Glutamatergic neuron (in vitro differentiated cells): ENCODE measurements around the gene VAV2. TPM values are rescaled to one million over a fixed set of nuclear protein-coding genes. Genes with fewer than 3 reads are reported as not detected.
A peak's percentile ranks its signal among the peaks of the same experiment; 100 is the strongest.

ENCODE experiments used
- DNase-seq: peaks from one replicate; pipeline ENCODE4 v3.0.0; 2022
- H3K27ac Mint-ChIP-seq: one replicate; pipeline ENCODE4 v1.8.0; 2020; ENCODE audit warnings: mild to moderate bottlenecking, mixed read lengths, inconsistent platforms; ENCODE audit not compliant: unreplicated experiment
- H3K27me3 Mint-ChIP-seq: one replicate; pipeline ENCODE4 v1.8.0; 2020; ENCODE audit warnings: mild to moderate bottlenecking, moderate library complexity, mixed read lengths, inconsistent platforms; ENCODE audit not compliant: unreplicated experiment
- H3K36me3 Mint-ChIP-seq: one replicate; pipeline ENCODE4 v1.8.0; 2020; ENCODE audit warnings: mild to moderate bottlenecking, mixed read lengths, inconsistent platforms; ENCODE audit not compliant: unreplicated experiment
- H3K4me1 Mint-ChIP-seq: one replicate; pipeline ENCODE4 v1.8.0; 2020; ENCODE audit warnings: mild to moderate bottlenecking, low read depth, mixed read lengths, inconsistent platforms; ENCODE audit not compliant: unreplicated experiment
- H3K4me3 Mint-ChIP-seq: one replicate; pipeline ENCODE4 v1.8.0; 2020; ENCODE audit warnings: mild to moderate bottlenecking, mixed read lengths, inconsistent platforms; ENCODE audit not compliant: unreplicated experiment
- H3K9me3 Mint-ChIP-seq: one replicate; pipeline ENCODE4 v1.8.0; 2020; ENCODE audit warnings: mild to moderate bottlenecking, moderate library complexity, mixed read lengths, inconsistent platforms; ENCODE audit not compliant: unreplicated experiment
- total RNA-seq: library from RNA; stranded (reverse); fragmentation: NEBNext Ultra II Directional; extraction: Animal tissue kit (Norgen Biotek cat#: 25700); gene quantifications from one replicate; pipeline ENCODE4 v1.2.1, GENCODE V29; 2021; ENCODE audit not compliant: unreplicated experiment
- TF ChIP-seq, protein P1 (sequence below): fragments of 200-600 bp; sonication (generic); IDR thresholded peaks from one replicate; pipeline ENCODE4 v1.5.0; 2021; ENCODE audit not compliant: partially characterized antibody, unreplicated experiment

Gene VAV2
- total RNA-seq, 1 donor from 2014 or later: 270 TPM

GRCh38 chr9:133914442-133915342 lies 77.4 kb downstream of the VAV2 start:
- Mint-ChIP-seq H3K36me3 (no peaks in the 10 kb centered on the region), H3K27ac (peak overlapping the region; percentile 80), H3K4me1 (peaks cover 75% of the 10 kb centered on the region), H3K4me3 (peak overlapping the region; percentile 36), H3K9me3 (peaks cover 46% of the 10 kb centered on the region), H3K27me3 (peaks cover 37% of the 10 kb centered on the region)
- DNase-seq: no peak
- TF ChIP-seq, protein P1, sequence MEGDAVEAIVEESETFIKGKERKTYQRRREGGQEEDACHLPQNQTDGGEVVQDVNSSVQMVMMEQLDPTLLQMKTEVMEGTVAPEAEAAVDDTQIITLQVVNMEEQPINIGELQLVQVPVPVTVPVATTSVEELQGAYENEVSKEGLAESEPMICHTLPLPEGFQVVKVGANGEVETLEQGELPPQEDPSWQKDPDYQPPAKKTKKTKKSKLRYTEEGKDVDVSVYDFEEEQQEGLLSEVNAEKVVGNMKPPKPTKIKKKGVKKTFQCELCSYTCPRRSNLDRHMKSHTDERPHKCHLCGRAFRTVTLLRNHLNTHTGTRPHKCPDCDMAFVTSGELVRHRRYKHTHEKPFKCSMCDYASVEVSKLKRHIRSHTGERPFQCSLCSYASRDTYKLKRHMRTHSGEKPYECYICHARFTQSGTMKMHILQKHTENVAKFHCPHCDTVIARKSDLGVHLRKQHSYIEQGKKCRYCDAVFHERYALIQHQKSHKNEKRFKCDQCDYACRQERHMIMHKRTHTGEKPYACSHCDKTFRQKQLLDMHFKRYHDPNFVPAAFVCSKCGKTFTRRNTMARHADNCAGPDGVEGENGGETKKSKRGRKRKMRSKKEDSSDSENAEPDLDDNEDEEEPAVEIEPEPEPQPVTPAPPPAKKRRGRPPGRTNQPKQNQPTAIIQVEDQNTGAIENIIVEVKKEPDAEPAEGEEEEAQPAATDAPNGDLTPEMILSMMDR: no peak

DNA sequence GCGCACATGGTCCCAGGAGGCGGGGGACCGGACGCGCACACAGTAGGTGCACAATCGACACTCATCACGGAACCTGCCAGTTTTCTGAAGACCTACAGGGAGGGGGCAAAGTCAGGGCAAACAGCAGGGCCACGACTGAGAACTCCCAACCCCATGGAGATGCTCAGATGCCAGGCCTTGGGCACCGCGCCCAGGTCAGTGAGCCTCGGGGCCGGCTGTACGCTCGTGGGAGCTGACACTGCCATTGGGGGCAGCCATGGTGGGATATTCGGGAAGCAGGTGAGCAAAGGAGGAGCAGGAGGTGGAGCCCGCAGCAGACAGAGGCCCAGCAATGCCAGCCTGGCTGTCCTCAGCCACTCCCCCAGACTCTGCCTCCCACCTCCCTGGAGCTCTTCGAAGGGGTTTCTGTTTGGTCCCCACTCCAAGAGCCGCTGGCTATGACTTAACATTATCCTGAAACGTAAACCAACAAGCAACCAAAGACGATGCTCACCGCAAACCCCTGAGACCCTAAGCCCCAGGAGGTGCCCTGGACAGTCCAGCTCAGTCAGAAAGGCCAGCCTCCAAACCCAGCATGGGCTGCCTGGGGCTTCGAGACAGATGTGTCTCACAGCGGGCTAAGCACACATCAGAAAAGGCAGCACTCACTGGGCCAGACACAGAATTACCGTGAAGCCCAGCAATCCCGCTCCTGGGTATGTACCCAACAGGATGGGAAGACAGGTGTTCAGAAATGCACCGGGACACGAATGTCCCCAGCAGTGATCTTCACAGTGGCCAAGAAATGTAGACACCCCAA lies 78.4 kb downstream of the VAV2 start:
- H3K4me3 Mint-ChIP-seq: peak overlapping the region; percentile 36
- peak overlapping the region; percentile 78 for H3K27ac Mint-ChIP-seq
- no peak for DNase-seq
- peaks cover 74% of the 10 kb centered on the region for H3K4me1 Mint-ChIP-seq
- TF ChIP-seq, protein P1: no peak
- H3K9me3 Mint-ChIP-seq: peaks cover 45% of the 10 kb centered on the region
- H3K36me3 Mint-ChIP-seq: no peaks in the 10 kb centered on the region
- H3K27me3 Mint-ChIP-seq: peaks cover 36% of the 10 kb centered on the region

DNA sequence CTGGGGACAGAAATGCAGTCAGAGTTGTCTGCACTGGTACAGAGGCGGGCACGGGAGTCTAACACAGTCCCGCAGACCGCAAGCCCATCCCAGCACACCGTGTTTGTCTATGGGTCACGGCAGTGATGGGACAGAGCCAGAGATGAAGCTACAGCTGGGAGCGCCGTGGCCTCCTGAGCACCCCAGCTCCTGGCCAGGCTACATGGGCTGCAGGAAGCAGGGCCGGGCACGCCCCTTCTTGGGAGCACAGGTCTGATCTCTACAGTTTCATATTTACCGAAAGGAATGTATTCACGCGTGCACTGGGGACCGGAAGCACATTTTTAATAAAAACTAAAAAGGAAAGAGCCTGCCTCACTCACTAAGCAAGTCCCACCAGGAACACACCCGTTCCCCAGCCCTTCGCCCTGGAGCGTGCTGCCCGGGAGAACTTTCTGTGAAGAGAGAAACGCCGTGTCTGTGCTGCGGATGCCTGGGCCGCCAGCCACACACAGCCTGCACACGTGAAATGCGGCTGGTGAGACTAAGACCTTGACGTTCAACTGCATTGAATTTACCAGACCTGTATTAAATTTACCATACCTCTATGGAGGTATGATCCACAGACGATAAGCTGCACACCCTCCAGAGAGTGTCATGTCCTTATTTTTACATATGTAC lies 81.1 kb downstream of the VAV2 start:
- Mint-ChIP-seq H3K4me3 (no peak overlapping the region), H3K36me3 (no peaks in the 10 kb centered on the region), H3K9me3 (peaks cover 43% of the 10 kb centered on the region), H3K4me1 (peaks cover 72% of the 10 kb centered on the region), H3K27ac (peak overlapping the region; percentile 22), H3K27me3 (peaks cover 35% of the 10 kb centered on the region)
- DNase-seq: no peak
- TF ChIP-seq, protein P1: no peak

DNA sequence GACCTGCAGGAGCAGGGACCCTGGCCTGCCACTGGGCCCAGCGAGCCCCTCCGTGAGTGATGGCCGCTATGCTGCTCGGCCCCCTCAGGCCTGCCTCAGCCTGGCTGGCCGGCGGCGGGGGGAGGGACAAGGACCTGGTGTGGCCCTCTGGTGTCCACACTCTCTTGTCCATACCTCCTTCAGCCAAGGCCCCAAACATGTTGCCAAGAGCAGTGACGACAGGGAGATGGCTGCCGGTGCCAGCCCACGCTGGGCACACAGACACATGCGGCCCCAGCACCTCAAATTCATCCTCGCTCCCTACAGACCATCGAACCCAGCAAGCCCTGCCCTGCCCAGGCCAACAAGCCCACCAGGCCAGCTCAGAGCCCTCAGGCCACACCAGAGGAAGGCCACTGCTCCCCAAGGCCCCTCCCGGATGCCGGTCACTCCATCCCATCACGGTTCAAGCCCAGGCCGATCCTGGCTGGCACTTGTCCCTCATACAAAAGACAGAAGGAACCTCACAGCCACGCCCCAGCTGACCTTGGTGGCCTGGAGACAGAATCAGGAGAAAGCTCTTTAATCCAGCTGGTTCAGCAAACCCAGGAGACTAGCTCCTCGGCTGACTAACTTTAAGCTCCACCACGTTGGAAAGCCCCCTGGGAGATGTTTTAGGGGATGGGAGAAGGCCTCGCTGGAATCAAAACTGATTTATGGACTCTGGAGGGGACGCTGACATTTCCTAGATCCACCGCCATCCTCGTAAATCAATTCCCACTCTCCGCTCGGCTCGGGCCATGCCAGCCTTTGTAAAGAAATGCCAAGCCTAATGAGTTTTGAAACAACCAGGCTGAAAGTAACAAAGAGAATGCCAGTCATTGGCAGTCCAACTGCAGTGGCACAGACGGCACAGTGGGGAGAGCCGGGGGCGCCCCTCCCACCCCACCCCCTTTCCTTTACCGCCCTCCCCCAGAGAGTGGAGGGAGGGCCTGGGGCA lies 84.9 kb downstream of the VAV2 start:
- Mint-ChIP-seq H3K4me3 (peak overlapping the region; percentile 46), H3K4me1 (peaks cover 53% of the 10 kb centered on the region), H3K27ac (peak overlapping the region; percentile 33), H3K27me3 (peaks cover 30% of the 10 kb centered on the region), H3K36me3 (no peaks in the 10 kb centered on the region), H3K9me3 (peaks cover 42% of the 10 kb centered on the region)
- no peak for DNase-seq
- TF ChIP-seq, protein P1: no peak
